GM19023 (cell line): Measurements from ENCODE around the gene RBM12.

Experiments used
- ATAC-seq: cut with Tn5 transposase; IDR thresholded peaks from one replicate; pipeline ENCODE4 v1.9.1; 2021; ENCODE audit warnings: mild to moderate bottlenecking, moderate library complexity; ENCODE audit not compliant: unreplicated experiment

RBM12 gene

GRCh38 chr20:35621560-35621946, 43.1 kb downstream of the RBM12 start:
- no peak for ATAC-seq

- ATAC-seq = no peak
Observed at GRCh38 chr20:35620818-35621559, 43.7 kb downstream of the RBM12 start.

GRCh38 chr20:35619196-35620095, 45.3 kb downstream of the RBM12 start:
- ATAC-seq = peak; percentile 35

- ATAC-seq = no peak
Observed at GRCh38 chr20:35618263-35619131, 46.2 kb downstream of the RBM12 start.

GRCh38 chr20:35617397-35618262, 47.1 kb downstream of the RBM12 start:
- ATAC-seq = no peak

- no peak for ATAC-seq
Observed at GRCh38 chr20:35616465-35617396, 48.0 kb downstream of the RBM12 start.

- peak; percentile 72 for ATAC-seq
Observed at GRCh38 chr20:35615667-35616464, 48.8 kb downstream of the RBM12 start, which contains the start of gene SPAG4. SPAG4 (plus strand) TSS chr20:35615829; CDS start chr20:35616004, 175 bp downstream.

GRCh38 chr20:35611482-35611881, 53.2 kb downstream of the RBM12 start:
- no peak for ATAC-seq

- no peak for ATAC-seq
Observed at GRCh38 chr20:35610833-35611427, 53.8 kb downstream of the RBM12 start.

GRCh38 chr20:35607003-35607735, 57.5 kb downstream of the RBM12 start:
- no peak for ATAC-seq

GRCh38 chr20:35606127-35606526, 58.6 kb downstream of the RBM12 start:
- ATAC-seq = no peak

- ATAC-seq = no peak
Observed at GRCh38 chr20:35604449-35604747, 60.3 kb downstream of the RBM12 start.

GRCh38 chr20:35603695-35604448, 60.8 kb downstream of the RBM12 start:
- ATAC-seq = no peak

GRCh38 chr20:35602851-35603495, 61.7 kb downstream of the RBM12 start:
- ATAC-seq = no peak

GRCh38 chr20:35601990-35602389, 62.7 kb downstream of the RBM12 start:
- no peak for ATAC-seq
